Endothelial cell of umbilical vein (primary cell): Measurements from ENCODE around the gene ARID1B. TPM values are rescaled to one million over a fixed set of nuclear protein-coding genes. Genes with fewer than 3 reads are reported as not detected.

Experiments
- BruUV-seq: library from RNA; stranded (reverse); fragments of 400-500 nt; replicated peaks from 2 replicates; lab custom pipeline; 2021; lab: Mats Ljungman, UMichigan
- CTCF ChIA-PET: fragments of 300-600, 350-600 bp; sonication (Branson Sonifier 250); formaldehyde crosslinking; loops from one replicate; lab custom pipeline; 2021; ENCODE audit warnings: antibody characterized with exemption, inconsistent platforms; lab: Charles Lee
- POLR2A ChIA-PET: fragments of 300-600, 350-600 bp; sonication (Branson Sonifier 250); formaldehyde crosslinking; loops from one replicate; lab custom pipeline; 2021; ENCODE audit warnings: antibody characterized with exemption, inconsistent platforms; lab: Charles Lee
- DNase-seq: peaks from one replicate; pipeline ENCODE4 v3.0.0-alpha.2; 2011; ENCODE audit warnings: low read depth, low spot score
- FAIRE-seq: peaks from 2 replicates; lab custom pipeline; 2011; peaks lifted over from hg19 to GRCh38; lab: Jason Lieb, UNC
- H2AFZ ChIP-seq: 2 replicates; pipeline ENCODE4 v1.6.0; 2012; ENCODE audit warnings: low read depth, low read length, control low read depth, inconsistent platforms
- H3K27ac ChIP-seq: 2 replicates; pipeline ENCODE4 v1.5.1; 2011; ENCODE audit warnings: low read depth, mild to moderate bottlenecking, control low read depth, low read length, moderate library complexity; ENCODE audit not compliant: insufficient read depth
- H3K27me3 ChIP-seq, 2 experiments: 2 replicates each; pipeline versions ENCODE4 v1.6.0 to v1.6.1; 2011; ENCODE audit warnings: low read length in 2 of 2, mixed read lengths in 1 of 2; ENCODE audit not compliant: control insufficient read depth in 2 of 2, insufficient read depth in 2 of 2
- H3K36me3 ChIP-seq, 2 experiments: 2 replicates in 1 of 2; 3 replicates in 1 of 2; pipeline ENCODE4 v1.5.1; 2011; ENCODE audit warnings: low read length in 2 of 2, mild to moderate bottlenecking in 1 of 2, moderate library complexity in 1 of 2; ENCODE audit not compliant: control insufficient read depth in 2 of 2, insufficient read depth in 2 of 2; ENCODE audit errors: extremely low read depth in 1 of 2
- H3K4me1 ChIP-seq: 3 replicates; pipeline ENCODE4 v1.5.1; 2011; ENCODE audit warnings: mild to moderate bottlenecking, low read length; ENCODE audit not compliant: control insufficient read depth, insufficient read depth; ENCODE audit errors: extremely low read depth
- H3K4me2 ChIP-seq: 2 replicates; pipeline ENCODE4 v1.6.1; 2011; ENCODE audit warnings: low read length, control low read depth, mixed read lengths; ENCODE audit not compliant: insufficient read depth
- H3K4me3 ChIP-seq, 3 experiments: fragments of 200-600 bp in 1 of 3; sonication (generic), shearing (Covaris generic) in 1 of 3; replicated peaks in 1 of 3; 2 replicates each; pipeline ENCODE4 v1.5.1; 2011 to 2016; ENCODE audit warnings: control low read depth in 3 of 3, low read length in 3 of 3, mild to moderate bottlenecking in 2 of 3, inconsistent platforms in 1 of 3, low read depth in 1 of 3, moderate library complexity in 1 of 3; ENCODE audit not compliant: insufficient read depth in 1 of 3
- H3K79me2 ChIP-seq: 2 replicates; pipeline ENCODE4 v1.6.0; 2012; ENCODE audit warnings: low read length, inconsistent platforms; ENCODE audit not compliant: control insufficient read depth, insufficient read depth
- H3K9ac ChIP-seq: replicated peaks from 2 replicates; pipeline ENCODE3; 2011; ENCODE audit warnings: low read length, control low read depth; ENCODE audit not compliant: insufficient read depth; ENCODE audit errors: extremely low read depth
- H3K9me1 ChIP-seq: replicated peaks from 3 replicates; pipeline ENCODE4 v1.6.0; 2011; ENCODE audit warnings: mild to moderate bottlenecking, low read length; ENCODE audit not compliant: control insufficient read depth, insufficient read depth; ENCODE audit errors: extremely low read depth
- H3K9me3 ChIP-seq: replicated peaks from 2 replicates; pipeline ENCODE4 v1.5.1; 2012; ENCODE audit warnings: low read length, inconsistent platforms; ENCODE audit not compliant: control insufficient read depth, insufficient read depth
- H4K20me1 ChIP-seq: replicated peaks from 2 replicates; pipeline ENCODE3; 2011; ENCODE audit warnings: mild to moderate bottlenecking, low read length; ENCODE audit not compliant: control insufficient read depth, insufficient read depth; ENCODE audit errors: extremely low read depth
- FOS ChIP-seq: IDR thresholded peaks from 2 replicates; pipeline ENCODE4 v1.6.1; 2011; ENCODE audit warnings: mild to moderate bottlenecking, low read length, moderate library complexity, borderline replicate concordance; ENCODE audit not compliant: insufficient read depth
- GATA2 ChIP-seq: IDR thresholded peaks from 2 replicates; pipeline ENCODE4 v1.7.0; 2011; ENCODE audit warnings: low read depth, mild to moderate bottlenecking, moderate library complexity, mixed read lengths, low read length; ENCODE audit not compliant: insufficient read length, insufficient read depth
- JUN ChIP-seq: IDR thresholded peaks from 2 replicates; pipeline ENCODE4 v1.6.1; 2011; ENCODE audit warnings: borderline replicate concordance, low read depth; ENCODE audit not compliant: insufficient read length, insufficient read depth
- MYC ChIP-seq: IDR thresholded peaks from one replicate; pipeline ENCODE4 v1.6.1; 2011; ENCODE audit warnings: mild to moderate bottlenecking, low read depth, low read length
- POLR2A ChIP-seq: IDR thresholded peaks from 2 replicates; pipeline ENCODE4 v1.6.1; 2012; ENCODE audit warnings: low read depth, mild to moderate bottlenecking, control low read depth, low read length
- dilution Hi-C: fragments of 300-500 bp; cut with MboI; formaldehyde crosslinking; loops from one replicate; pipeline ENCODE4 v1.15.0; 2019; ENCODE audit warnings: low sequenced_read_pairs; ENCODE audit not compliant: extremely low pct_ligation_motif_present
- intact Hi-C: fragments of 100-400 bp; cut with micrococcal nuclease; formaldehyde crosslinking; loops from one replicate; pipeline ENCODE4 v1.10.0; 2022
- polyA plus RNA-seq, 4 experiments: library from polyadenylated mRNA; depleted of rRNA in 3 of 4; stranded (reverse) in 3 of 4; unstranded in 1 of 4; fragments of >200 nt; gene quantifications; 2 replicates each; pipeline versions ENCODE4 v1.2.1 to v1.2.3, GENCODE V29; 2011 to 2012; ENCODE audit warnings: missing spikeins in 1 of 4
- total RNA-seq: library from RNA; stranded (reverse); gene quantifications from 2 replicates; pipeline ENCODE4 v1.2.3, GENCODE V29; 2021
- TF ChIP-seq, protein P1 (sequence below): IDR thresholded peaks from 2 replicates; pipeline ENCODE4 v1.6.1; 2011; ENCODE audit not compliant: insufficient read depth, insufficient read length
- TF ChIP-seq, protein P2 (sequence below), 2 donors: IDR thresholded peaks; 1 replicate in 1 of 2; 2 replicates in 1 of 2; pipeline ENCODE4 v1.5.1; 2011; ENCODE audit warnings: low read length in 2 of 2, mild to moderate bottlenecking in 2 of 2, moderate library complexity in 2 of 2, control low read depth in 1 of 2, inconsistent platforms in 1 of 2, low read depth in 1 of 2; ENCODE audit not compliant: insufficient read depth in 1 of 2; ENCODE audit errors: extremely low read depth in 1 of 2

The ARID1B gene
- total and polyA plus RNA-seq, 2 donors (not counting 3 experiments of a cell fraction or from before 2014, with no cell fraction given): 21.8 to 89.5 TPM

- Histone ChIP-seq H2AFZ (no peak overlapping the region), H3K36me3 (peaks cover 3% of the 10 kb centered on the region in 2 experiments), H3K4me1 (no peaks in the 10 kb centered on the region), H3K79me2 (no peaks in the 10 kb centered on the region), H4K20me1 (no peaks in the 10 kb centered on the region), H3K27me3 (no peaks in the 10 kb centered on the region), H3K9ac (no peak overlapping the region), H3K27ac (no peak overlapping the region), H3K4me3 (no peak overlapping the region), H3K9me1 (no peaks in the 10 kb centered on the region), H3K9me3 (no peaks in the 10 kb centered on the region), H3K4me2 (no peak overlapping the region)
- DNase-seq: no peak
- dilution Hi-C loops: no loop called here
- POLR2A ChIA-PET: no interaction called here
- TF ChIP-seq FOS: no peak
- TF ChIP-seq, protein P1, sequence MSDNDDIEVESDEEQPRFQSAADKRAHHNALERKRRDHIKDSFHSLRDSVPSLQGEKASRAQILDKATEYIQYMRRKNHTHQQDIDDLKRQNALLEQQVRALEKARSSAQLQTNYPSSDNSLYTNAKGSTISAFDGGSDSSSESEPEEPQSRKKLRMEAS: no peak
- TF ChIP-seq JUN: no peak
- TF ChIP-seq POLR2A: no peak
- TF ChIP-seq, protein P2, sequence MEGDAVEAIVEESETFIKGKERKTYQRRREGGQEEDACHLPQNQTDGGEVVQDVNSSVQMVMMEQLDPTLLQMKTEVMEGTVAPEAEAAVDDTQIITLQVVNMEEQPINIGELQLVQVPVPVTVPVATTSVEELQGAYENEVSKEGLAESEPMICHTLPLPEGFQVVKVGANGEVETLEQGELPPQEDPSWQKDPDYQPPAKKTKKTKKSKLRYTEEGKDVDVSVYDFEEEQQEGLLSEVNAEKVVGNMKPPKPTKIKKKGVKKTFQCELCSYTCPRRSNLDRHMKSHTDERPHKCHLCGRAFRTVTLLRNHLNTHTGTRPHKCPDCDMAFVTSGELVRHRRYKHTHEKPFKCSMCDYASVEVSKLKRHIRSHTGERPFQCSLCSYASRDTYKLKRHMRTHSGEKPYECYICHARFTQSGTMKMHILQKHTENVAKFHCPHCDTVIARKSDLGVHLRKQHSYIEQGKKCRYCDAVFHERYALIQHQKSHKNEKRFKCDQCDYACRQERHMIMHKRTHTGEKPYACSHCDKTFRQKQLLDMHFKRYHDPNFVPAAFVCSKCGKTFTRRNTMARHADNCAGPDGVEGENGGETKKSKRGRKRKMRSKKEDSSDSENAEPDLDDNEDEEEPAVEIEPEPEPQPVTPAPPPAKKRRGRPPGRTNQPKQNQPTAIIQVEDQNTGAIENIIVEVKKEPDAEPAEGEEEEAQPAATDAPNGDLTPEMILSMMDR (IDR thresholded peaks at IDR 0.05; ENCODE audit: extremely low read depth in 1 of 2, insufficient read depth in 1 of 2, low read depth in 1 of 2, low read length in 2 of 2): no peak
- no peak for TF ChIP-seq MYC
- TF ChIP-seq GATA2: no peak
- no TSS peak for BruUV-seq
- CTCF ChIA-PET: interaction anchor here (1.8 to 1.9 kb wide), 2 partner anchors 21 to 30 kb away, joined by 6 to 8 read pairs; no protein-coding TSS in a partner anchor
- intact Hi-C loops: no loop called here
- FAIRE-seq: no peak
These were observed 381.3 kb downstream of the ARID1B start for GRCh38 chr6:157158456-157158855.
